Transverse colon (tissue), 4 donors: ENCODE data around the gene PRKCH. TPM values are rescaled to one million over a fixed set of nuclear protein-coding genes. Genes with fewer than 3 reads are reported as not detected.
A peak's percentile ranks its signal among the peaks of the same experiment; 100 is the strongest.

Source experiments
- DNase-seq: peaks from one replicate; pipeline ENCODE4 v3.0.0-alpha.2; 2019
- H3K27ac ChIP-seq, 4 donors: fragments of 200-600 bp; sonication (generic); 2 replicates each; pipeline ENCODE4 v1.5.1; 2016 to 2018; ENCODE audit warnings: inconsistent platforms in 4 of 4
- H3K27me3 ChIP-seq: fragments of 200-600 bp; sonication (generic); 2 replicates; pipeline ENCODE4 v1.5.1; 2017; ENCODE audit warnings: inconsistent platforms
- H3K36me3 ChIP-seq, 4 donors: fragments of 200-600 bp; sonication (generic); 2 replicates each; pipeline ENCODE4 v1.5.1; 2017 to 2019; ENCODE audit warnings: inconsistent platforms in 4 of 4
- H3K4me1 ChIP-seq, 4 donors: fragments of 200-600 bp; sonication (generic); 2 replicates each; pipeline ENCODE4 v1.5.1; 2017 to 2020; ENCODE audit warnings: inconsistent platforms in 4 of 4
- H3K4me3 ChIP-seq, 4 donors: fragments of 200-600 bp; sonication (generic); 1 replicate in 1 of 4; 2 replicates in 3 of 4; pipeline versions ENCODE4 v1.5.1 to v1.6.1; 2017 to 2019; ENCODE audit warnings: inconsistent platforms in 4 of 4
- H3K9me3 ChIP-seq, 2 donors: fragments of 200-600 bp; sonication (generic); 2 replicates each; pipeline ENCODE4 v1.5.1; 2017 to 2019; ENCODE audit warnings: inconsistent platforms in 2 of 2
- CTCF ChIP-seq, 5 experiments: fragments of 200-600 bp in 3 of 5; fragments of 450-650 bp in 2 of 5; sonication (generic) in 3 of 5; IDR thresholded peaks; 1 replicate in 2 of 5; 2 replicates in 3 of 5; pipeline ENCODE4 v1.5.1; 2016 to 2017; ENCODE audit warnings: antibody characterized with exemption in 5 of 5, inconsistent platforms in 3 of 5, mild to moderate bottlenecking in 2 of 5, moderate library complexity in 1 of 5
- EP300 ChIP-seq: sonication (generic); formaldehyde crosslinking; IDR thresholded peaks from one replicate; pipeline ENCODE4 v1.6.1; 2017; ENCODE audit warnings: antibody characterized with exemption, low read depth
- POLR2A ChIP-seq: fragments of 450-650 bp; IDR thresholded peaks from one replicate; pipeline ENCODE4 v1.6.1; 2016; ENCODE audit warnings: antibody characterized with exemption, mild to moderate bottlenecking, moderate library complexity
- POLR2AphosphoS5 ChIP-seq, 3 donors: sonication (generic); formaldehyde crosslinking; IDR thresholded peaks; one replicate each; pipeline ENCODE4 v1.6.1; 2016; ENCODE audit warnings: antibody characterized with exemption in 3 of 3
- WGBS, 2 donors: methylation state at CpG; one replicate each; pipeline ENCODE4 v1.1.5; 2018; ENCODE audit warnings: low coverage in 1 of 2; 5-methylcytosine and 5-hydroxymethylcytosine counted together
- in situ Hi-C, 4 donors: fragments of 200-750 bp; cut with MboI; loops; one replicate each; pipeline versions ENCODE4 v1.15.0 to v1.15.1; 2017; ENCODE audit warnings: low sequenced_read_pairs in 3 of 4, low pct_ligation_motif_present in 1 of 4, low pct_unique_long_range_greater_than_20kb in 1 of 4
- intact Hi-C: fragments of 100-400 bp; cut with DNase I; formaldehyde crosslinking; loops from one replicate; pipeline ENCODE4 v1.15.1; 2023; ENCODE audit warnings: low total_unique reads
- total RNA-seq, 4 donors: library from RNA; depleted of rRNA; stranded (reverse); fragments of >200 nt; gene quantifications; one replicate each; pipeline ENCODE4 v1.1.0, GENCODE V29; 2016

Gene PRKCH
- total RNA-seq, 4 donors from 2014 or later: 12.4 to 38.9 (median 27.0) TPM

GRCh38 chr14:61334197-61334701, 12.9 kb downstream of the PRKCH start:
- H3K36me3 ChIP-seq: no peaks in the 10 kb centered on the region
- H3K27me3 ChIP-seq: no peaks in the 10 kb centered on the region
- no peak overlapping the region for H3K4me3 ChIP-seq
- no peaks in the 10 kb centered on the region for H3K4me1 ChIP-seq
- in situ Hi-C loops (no loop called here), intact Hi-C loops (no loop called here)
- no peak for DNase-seq
- 64 to 82% methylated on average over 3 to 11 of the region's 11 CpGs for WGBS, 2 donors
- H3K27ac ChIP-seq: peak overlapping the region; percentile 14 to 59 (median 48)
- TF ChIP-seq POLR2AphosphoS5 (IDR thresholded peaks at IDR 0.05) (no peak), POLR2A (no peak), EP300 (no peak), CTCF (IDR thresholded peaks at IDR 0.05) (no peak)
- no peaks in the 10 kb centered on the region for H3K9me3 ChIP-seq

GRCh38 chr14:61335049-61335448, 13.7 kb downstream of the PRKCH start:
- no peaks in the 10 kb centered on the region for H3K27me3 ChIP-seq
- DNase-seq: no peak
- 60 to 70% methylated on average over 3 of the region's 3 CpGs for WGBS, 2 donors
- no peak overlapping the region for H3K4me3 ChIP-seq
- intact Hi-C loops: no loop called here
- H3K27ac ChIP-seq: peak overlapping the region; percentile 14 to 59 (median 48)
- no peaks in the 10 kb centered on the region for H3K9me3 ChIP-seq
- H3K4me1 ChIP-seq: no peaks in the 10 kb centered on the region
- TF ChIP-seq EP300: no peak
- no peak for TF ChIP-seq CTCF (IDR thresholded peaks at IDR 0.05)
- TF ChIP-seq POLR2A: no peak
- no peak for TF ChIP-seq POLR2AphosphoS5 (IDR thresholded peaks at IDR 0.05)
- no peaks in the 10 kb centered on the region for H3K36me3 ChIP-seq
- in situ Hi-C loops: no loop called here

- Histone ChIP-seq H3K4me3 (no peak overlapping the region), H3K27me3 (no peaks in the 10 kb centered on the region), H3K4me1 (no peaks in the 10 kb centered on the region), H3K27ac (peak overlapping the region in 3 of 4 donors; percentile 22 to 59 (median 51)), H3K36me3 (no peaks in the 10 kb centered on the region), H3K9me3 (no peaks in the 10 kb centered on the region)
- TF ChIP-seq POLR2A (no peak), CTCF (IDR thresholded peaks at IDR 0.05) (no peak), POLR2AphosphoS5 (IDR thresholded peaks at IDR 0.05) (no peak), EP300 (no peak)
- DNase-seq: no peak
- in situ Hi-C loops: no loop called here
- intact Hi-C loops: no loop called here
- WGBS, 2 donors: 46 to 63% methylated on average over 1 of the region's 1 CpG
These were observed 14.4 kb downstream of the PRKCH start for GRCh38 chr14:61335671-61336275.

GRCh38 chr14:61337893-61338292, 16.5 kb downstream of the PRKCH start:
- H3K27ac ChIP-seq: peak overlapping the region in 2 of 4 donors; percentile 10 to 51

More at GRCh38 chr14:61337893-61338292, 16.5 kb downstream of the PRKCH start:
- Histone ChIP-seq H3K36me3 (no peaks in the 10 kb centered on the region), H3K27me3 (no peaks in the 10 kb centered on the region), H3K4me3 (no peak overlapping the region), H3K9me3 (no peaks in the 10 kb centered on the region), H3K4me1 (no peaks in the 10 kb centered on the region)
- intact Hi-C loops: no loop called here
- 63% methylated on average over 4 of the region's 4 CpGs; no CpG with 5 or more reads in 1 of the 2 donors for WGBS, 2 donors
- no peak for TF ChIP-seq CTCF (IDR thresholded peaks at IDR 0.05)
- peak in 2 of 3 donors; percentile 23 to 27 for TF ChIP-seq POLR2AphosphoS5 (IDR thresholded peaks at IDR 0.05)
- DNase-seq: peak; percentile 36
- in situ Hi-C loops: no loop called here
